Loucy (cell line): Measurements from ENCODE around the gene PLXNA4.

ENCODE experiments used
- H2AFZ ChIP-seq: fragments of 200-600 bp; sonication (generic); 2 replicates; pipeline ENCODE4 v1.6.0; 2016; ENCODE audit warnings: antibody characterized with exemption, mild to moderate bottlenecking, low read length, moderate library complexity
- H3F3A ChIP-seq: fragments of 200-600 bp; 2 replicates; pipeline ENCODE4 v1.6.0; 2016; ENCODE audit warnings: antibody characterized with exemption, low read depth, mild to moderate bottlenecking
- H3K27me3 ChIP-seq: fragments of 200-600 bp; sonication (generic); 2 replicates; pipeline ENCODE4 v1.6.1; 2014; ENCODE audit warnings: low read length, mild to moderate bottlenecking; ENCODE audit not compliant: insufficient read depth, poor library complexity, severe bottlenecking
- H3K36me3 ChIP-seq: fragments of 200-600 bp; sonication (generic); 2 replicates; pipeline ENCODE4 v1.6.1; 2016; ENCODE audit warnings: low read length; ENCODE audit not compliant: insufficient read depth
- H3K4me1 ChIP-seq: fragments of 200-600 bp; sonication (generic); 2 replicates; pipeline ENCODE4 v1.5.1; 2014; ENCODE audit warnings: low read length, mild to moderate bottlenecking; ENCODE audit not compliant: insufficient read depth, poor library complexity, severe bottlenecking
- H3K4me2 ChIP-seq: fragments of 200-600 bp; sonication (generic); 2 replicates; pipeline ENCODE4 v1.6.0; 2014; ENCODE audit warnings: antibody characterized with exemption, low read length, low read depth, mild to moderate bottlenecking; ENCODE audit not compliant: poor library complexity, severe bottlenecking
- H3K4me3 ChIP-seq: fragments of 200-600 bp; sonication (generic); 2 replicates; pipeline ENCODE4 v1.5.1; 2014; ENCODE audit warnings: low read length, mild to moderate bottlenecking, mixed read lengths; ENCODE audit not compliant: poor library complexity, severe bottlenecking
- H3K79me2 ChIP-seq: fragments of 200-600 bp; sonication (generic); 2 replicates; pipeline ENCODE4 v1.6.1; 2014; ENCODE audit warnings: low read length; ENCODE audit not compliant: insufficient read depth
- H3K9ac ChIP-seq: fragments of 200-600 bp; sonication (generic); 2 replicates; pipeline ENCODE4 v1.6.0; 2014; ENCODE audit warnings: mild to moderate bottlenecking, low read depth, low read length, moderate library complexity; ENCODE audit not compliant: poor library complexity, severe bottlenecking
- H3K9me2 ChIP-seq: fragments of 200-600 bp; sonication (generic); replicated peaks from 2 replicates; pipeline ENCODE4 v1.6.1; 2016; ENCODE audit warnings: low read depth, low read length, mixed read lengths
- H3K9me3 ChIP-seq: fragments of 200-600 bp; sonication (generic); 2 replicates; pipeline ENCODE4 v1.6.1; 2014; ENCODE audit warnings: mild to moderate bottlenecking, antibody characterized with exemption, low read length, low read depth; ENCODE audit not compliant: insufficient read depth
- H4K20me1 ChIP-seq: fragments of 200-600 bp; sonication (generic); 2 replicates; pipeline ENCODE4 v1.6.0; 2014; ENCODE audit warnings: antibody characterized with exemption, low read length, mild to moderate bottlenecking; ENCODE audit not compliant: insufficient read depth, poor library complexity, severe bottlenecking
- EZH2phosphoT487 ChIP-seq: fragments of 200-600 bp; IDR thresholded peaks from 2 replicates; pipeline ENCODE4 v1.6.1; 2018; ENCODE audit warnings: antibody characterized with exemption, mild to moderate bottlenecking, moderate library complexity, borderline replicate concordance
- TF ChIP-seq, protein P1 (sequence below): fragments of 200-600 bp; sonication (generic); conservative IDR thresholded peaks from 2 replicates; pipeline ENCODE4 v1.5.1; 2014; ENCODE audit warnings: mild to moderate bottlenecking, antibody characterized with exemption, low read length

Gene PLXNA4

DNA sequence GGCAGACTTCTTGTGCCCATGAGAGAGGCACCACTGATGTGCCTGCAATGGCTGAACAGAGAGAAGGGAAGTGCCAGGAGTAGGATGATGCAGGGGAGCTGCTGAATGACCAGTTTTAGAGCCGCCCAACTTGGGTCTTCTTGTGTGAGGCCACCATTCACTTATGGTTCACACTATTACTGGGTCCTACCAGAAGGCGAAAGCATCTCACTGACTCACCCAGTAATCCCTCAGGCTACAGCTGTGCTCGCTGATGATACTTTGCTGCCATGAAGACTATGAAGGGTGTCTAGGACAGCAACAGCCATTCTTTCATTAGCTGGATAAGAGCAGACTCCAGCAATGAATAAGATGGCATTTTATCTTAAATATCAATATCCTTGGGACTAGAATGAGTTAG, 47.6 kb downstream of the PLXNA4 start:
- Histone ChIP-seq H3K27me3 (no peaks in the 10 kb centered on the region), H3K79me2 (no peaks in the 10 kb centered on the region), H3K4me3 (no peak overlapping the region), H3K9me3 (no peaks in the 10 kb centered on the region), H4K20me1 (no peaks in the 10 kb centered on the region), H3K9ac (no peak overlapping the region), H2AFZ (no peak overlapping the region), H3K4me1 (no peaks in the 10 kb centered on the region), H3F3A (no peaks in the 10 kb centered on the region), H3K36me3 (no peaks in the 10 kb centered on the region), H3K9me2 (no peaks in the 10 kb centered on the region), H3K4me2 (no peak overlapping the region)
- TF ChIP-seq, protein P1, sequence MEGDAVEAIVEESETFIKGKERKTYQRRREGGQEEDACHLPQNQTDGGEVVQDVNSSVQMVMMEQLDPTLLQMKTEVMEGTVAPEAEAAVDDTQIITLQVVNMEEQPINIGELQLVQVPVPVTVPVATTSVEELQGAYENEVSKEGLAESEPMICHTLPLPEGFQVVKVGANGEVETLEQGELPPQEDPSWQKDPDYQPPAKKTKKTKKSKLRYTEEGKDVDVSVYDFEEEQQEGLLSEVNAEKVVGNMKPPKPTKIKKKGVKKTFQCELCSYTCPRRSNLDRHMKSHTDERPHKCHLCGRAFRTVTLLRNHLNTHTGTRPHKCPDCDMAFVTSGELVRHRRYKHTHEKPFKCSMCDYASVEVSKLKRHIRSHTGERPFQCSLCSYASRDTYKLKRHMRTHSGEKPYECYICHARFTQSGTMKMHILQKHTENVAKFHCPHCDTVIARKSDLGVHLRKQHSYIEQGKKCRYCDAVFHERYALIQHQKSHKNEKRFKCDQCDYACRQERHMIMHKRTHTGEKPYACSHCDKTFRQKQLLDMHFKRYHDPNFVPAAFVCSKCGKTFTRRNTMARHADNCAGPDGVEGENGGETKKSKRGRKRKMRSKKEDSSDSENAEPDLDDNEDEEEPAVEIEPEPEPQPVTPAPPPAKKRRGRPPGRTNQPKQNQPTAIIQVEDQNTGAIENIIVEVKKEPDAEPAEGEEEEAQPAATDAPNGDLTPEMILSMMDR: no peak
- no peak for TF ChIP-seq EZH2phosphoT487

DNA sequence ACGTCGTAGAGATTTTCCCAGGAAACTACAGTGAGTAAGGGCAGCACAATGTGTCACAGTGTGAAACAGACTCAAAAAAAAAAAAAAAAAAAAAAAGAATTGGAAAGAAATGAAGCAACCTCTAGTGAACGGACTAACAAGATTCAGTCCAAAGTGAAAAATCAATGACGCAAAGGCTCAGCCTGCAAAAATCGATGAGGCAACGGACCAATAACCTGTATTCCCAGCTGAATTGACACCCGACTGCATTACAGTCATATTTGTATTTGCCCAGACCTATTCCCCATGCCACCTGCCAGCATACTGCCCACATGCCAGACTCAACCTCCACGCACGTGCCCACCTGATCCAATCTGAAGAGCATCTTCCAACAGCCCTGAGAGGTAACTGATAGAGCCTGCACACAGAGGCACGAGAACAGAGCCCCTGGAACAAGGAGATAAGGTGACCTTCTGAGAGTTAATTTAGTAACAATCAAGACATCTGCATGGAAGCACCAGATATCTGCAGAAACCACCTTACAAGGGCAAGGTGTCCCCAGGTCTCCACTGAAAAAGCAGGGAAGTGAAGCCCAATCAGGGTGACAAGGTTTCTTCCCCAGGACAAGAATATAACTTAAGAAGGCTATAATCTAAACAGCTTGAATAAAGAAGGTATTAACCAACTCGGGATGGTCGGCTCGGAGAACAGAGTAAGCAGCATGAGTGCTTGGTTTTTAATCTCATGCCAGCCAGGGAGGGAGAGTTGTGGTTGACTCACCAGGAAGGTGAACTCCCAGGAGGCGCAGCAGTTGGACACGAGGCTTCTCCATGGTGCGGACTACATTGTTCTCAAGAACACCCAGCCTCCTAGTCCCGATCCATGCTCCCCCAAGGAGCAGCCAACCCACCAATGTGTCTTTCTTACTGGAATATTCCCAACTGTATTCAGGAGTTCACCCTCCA, 48.5 kb downstream of the PLXNA4 start:
- Histone ChIP-seq H3K4me2 (no peak overlapping the region), H3K36me3 (no peaks in the 10 kb centered on the region), H3K9me2 (no peaks in the 10 kb centered on the region), H3K9ac (no peak overlapping the region), H3K27me3 (no peaks in the 10 kb centered on the region), H3K4me3 (no peak overlapping the region), H3K4me1 (no peaks in the 10 kb centered on the region), H4K20me1 (no peaks in the 10 kb centered on the region), H3F3A (no peaks in the 10 kb centered on the region), H2AFZ (no peak overlapping the region), H3K79me2 (no peaks in the 10 kb centered on the region), H3K9me3 (no peaks in the 10 kb centered on the region)
- TF ChIP-seq, protein P1: no peak
- TF ChIP-seq EZH2phosphoT487: no peak

DNA sequence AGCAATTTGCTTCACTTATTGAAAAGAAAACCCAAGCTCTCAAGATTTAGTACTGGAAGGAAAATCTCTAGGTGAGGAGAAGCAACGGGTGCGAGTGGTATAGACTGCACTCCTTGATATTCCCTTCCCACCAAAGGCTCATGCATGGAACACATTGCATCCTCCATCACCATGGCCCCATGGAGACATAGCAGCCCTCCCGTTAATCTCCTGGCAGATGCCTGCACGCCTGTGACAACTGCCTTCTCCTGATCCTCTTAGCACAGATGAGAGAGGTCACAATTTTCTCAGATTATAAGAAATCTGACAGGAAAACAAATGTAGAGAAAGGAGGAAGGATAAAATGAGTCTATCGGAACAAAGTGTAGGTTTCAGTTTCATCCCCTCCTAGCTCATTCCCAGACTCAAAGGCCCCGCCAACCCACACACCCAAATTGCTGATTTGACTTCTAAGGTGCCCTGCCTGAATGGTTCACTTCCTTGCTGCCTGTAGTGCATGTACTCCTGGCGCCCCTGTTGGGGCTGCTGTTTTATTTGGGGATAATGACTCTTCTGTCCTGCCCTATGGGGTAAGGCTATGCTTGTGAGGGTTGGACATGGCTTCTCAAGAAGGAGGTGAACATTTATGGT, 50.0 kb downstream of the PLXNA4 start:
- Histone ChIP-seq H2AFZ (no peak overlapping the region), H3K9ac (no peak overlapping the region), H3K36me3 (no peaks in the 10 kb centered on the region), H3K27me3 (no peaks in the 10 kb centered on the region), H3K9me3 (no peaks in the 10 kb centered on the region), H4K20me1 (no peaks in the 10 kb centered on the region), H3K79me2 (no peaks in the 10 kb centered on the region), H3K4me3 (no peak overlapping the region), H3K4me1 (no peaks in the 10 kb centered on the region), H3K4me2 (no peak overlapping the region), H3K9me2 (no peaks in the 10 kb centered on the region), H3F3A (no peaks in the 10 kb centered on the region)
- TF ChIP-seq, protein P1: no peak
- TF ChIP-seq EZH2phosphoT487: no peak
